ENCODE results near the gene MKLN1.

DNA sequence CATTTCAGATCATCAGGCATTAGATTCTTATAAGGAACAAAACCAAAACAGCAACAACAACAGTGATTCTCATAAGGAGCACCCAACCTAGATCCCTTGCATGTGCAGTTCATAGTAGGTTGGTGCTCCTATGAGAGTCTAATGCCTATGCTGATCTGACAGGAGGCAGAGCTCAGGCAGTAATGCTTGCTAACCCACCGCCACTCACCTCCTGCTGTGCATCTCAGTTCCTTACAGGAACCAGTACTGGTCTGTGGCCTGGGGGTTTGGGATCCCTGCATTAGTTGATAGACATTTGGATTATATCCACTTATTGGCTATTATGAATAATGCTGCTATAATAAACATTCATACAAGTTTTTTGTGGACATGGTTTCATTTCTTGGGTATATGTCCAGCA is 14.0 kb downstream of the MKLN1 start:
- TF ChIP-seq, protein P1, sequence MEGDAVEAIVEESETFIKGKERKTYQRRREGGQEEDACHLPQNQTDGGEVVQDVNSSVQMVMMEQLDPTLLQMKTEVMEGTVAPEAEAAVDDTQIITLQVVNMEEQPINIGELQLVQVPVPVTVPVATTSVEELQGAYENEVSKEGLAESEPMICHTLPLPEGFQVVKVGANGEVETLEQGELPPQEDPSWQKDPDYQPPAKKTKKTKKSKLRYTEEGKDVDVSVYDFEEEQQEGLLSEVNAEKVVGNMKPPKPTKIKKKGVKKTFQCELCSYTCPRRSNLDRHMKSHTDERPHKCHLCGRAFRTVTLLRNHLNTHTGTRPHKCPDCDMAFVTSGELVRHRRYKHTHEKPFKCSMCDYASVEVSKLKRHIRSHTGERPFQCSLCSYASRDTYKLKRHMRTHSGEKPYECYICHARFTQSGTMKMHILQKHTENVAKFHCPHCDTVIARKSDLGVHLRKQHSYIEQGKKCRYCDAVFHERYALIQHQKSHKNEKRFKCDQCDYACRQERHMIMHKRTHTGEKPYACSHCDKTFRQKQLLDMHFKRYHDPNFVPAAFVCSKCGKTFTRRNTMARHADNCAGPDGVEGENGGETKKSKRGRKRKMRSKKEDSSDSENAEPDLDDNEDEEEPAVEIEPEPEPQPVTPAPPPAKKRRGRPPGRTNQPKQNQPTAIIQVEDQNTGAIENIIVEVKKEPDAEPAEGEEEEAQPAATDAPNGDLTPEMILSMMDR (IDR thresholded peaks at IDR 0.05) = no peak
- TF ChIP-seq POLR2A (IDR thresholded peaks at IDR 0.05) = no peak
